WTC11 (cell line): ENCODE data around the gene KRTAP10-2. TPM values are rescaled to one million over a fixed set of nuclear protein-coding genes. Genes with fewer than 3 reads are reported as not detected.

Experiments used
- ATAC-seq: fragments of 200-7000 bp; cut with Tn5 transposase; 2 replicates; pipeline ENCODE4 v1.10.0; 2021; ENCODE audit warnings: mild to moderate bottlenecking, moderate library complexity
- CTCF ChIA-PET: fragments of 300-600 bp; sonication (Branson Sonifier 250); formaldehyde crosslinking; loops from one replicate; lab custom pipeline; 2021; ENCODE audit warnings: antibody characterized with exemption; lab: Charles Lee
- POLR2A ChIA-PET: fragments of 350-600 bp; sonication (Branson Sonifier 250); formaldehyde crosslinking; loops from one replicate; lab custom pipeline; 2021; ENCODE audit warnings: antibody characterized with exemption; lab: Charles Lee
- DNase-seq: peaks from one replicate; pipeline ENCODE4 v3.0.0; 2021; ENCODE audit warnings: low spot score
- H3K27ac Mint-ChIP-seq: 2 replicates; pipeline ENCODE4 v1.8.0; 2021; ENCODE audit warnings: mixed read lengths
- H3K27me3 Mint-ChIP-seq: 2 replicates; pipeline ENCODE4 v1.8.0; 2021; ENCODE audit warnings: low read depth, mild to moderate bottlenecking, moderate library complexity, mixed read lengths
- H3K36me3 Mint-ChIP-seq: 2 replicates; pipeline ENCODE4 v1.8.0; 2021; ENCODE audit warnings: mixed read lengths
- H3K4me1 Mint-ChIP-seq: 2 replicates; pipeline ENCODE4 v1.8.0; 2022; ENCODE audit warnings: mixed read lengths
- H3K4me3 Mint-ChIP-seq: 2 replicates; pipeline ENCODE4 v1.8.0; 2021; ENCODE audit warnings: mild to moderate bottlenecking, moderate library complexity, mixed read lengths
- H3K9me3 Mint-ChIP-seq: 2 replicates; pipeline ENCODE4 v1.8.0; 2021; ENCODE audit warnings: mixed read lengths
- FOXP1 ChIP-seq: sonication (generic); formaldehyde crosslinking; IDR thresholded peaks from 2 replicates; pipeline ENCODE4 v1.8.0; 2022; ENCODE audit warnings: missing genetic modification reagents, mild to moderate bottlenecking, moderate library complexity, borderline replicate concordance
- GABPB1 ChIP-seq: sonication (generic); formaldehyde crosslinking; IDR thresholded peaks from 2 replicates; pipeline ENCODE4 v1.8.1; 2023; ENCODE audit warnings: mild to moderate bottlenecking, missing genetic modification reagents
- NFE2L1 ChIP-seq: sonication (generic); formaldehyde crosslinking; IDR thresholded peaks from 2 replicates; pipeline ENCODE4 v1.8.1; 2023; ENCODE audit warnings: missing genetic modification reagents
- OVOL2 ChIP-seq: fragments of 250-450 bp; sonication (Bioruptor Pico); IDR thresholded peaks from 2 replicates; pipeline ENCODE4 v1.9.0; 2021; ENCODE audit warnings: mild to moderate bottlenecking, borderline replicate concordance
- SMAD4 ChIP-seq: sonication (generic); formaldehyde crosslinking; IDR thresholded peaks from 2 replicates; pipeline ENCODE4 v1.8.0; 2022; ENCODE audit warnings: mild to moderate bottlenecking, missing genetic modification reagents
- SOX15 ChIP-seq: fragments of 250-450 bp; sonication (Bioruptor Pico); IDR thresholded peaks from 2 replicates; pipeline ENCODE4 v1.9.0; 2021; ENCODE audit warnings: mild to moderate bottlenecking
- TCF7 ChIP-seq: sonication (generic); formaldehyde crosslinking; IDR thresholded peaks from 2 replicates; pipeline ENCODE4 v1.8.0; 2022; ENCODE audit warnings: mild to moderate bottlenecking, low read depth, missing genetic modification reagents, moderate library complexity
- TEAD4 ChIP-seq: sonication (generic); formaldehyde crosslinking; IDR thresholded peaks from 2 replicates; pipeline ENCODE4 v1.8.0; 2022; ENCODE audit warnings: mild to moderate bottlenecking, missing genetic modification reagents
- TP53 ChIP-seq: sonication (generic); formaldehyde crosslinking; IDR thresholded peaks from 2 replicates; pipeline ENCODE4 v1.8.1; 2023; ENCODE audit warnings: mild to moderate bottlenecking, missing genetic modification reagents
- ZNF121 ChIP-seq: sonication (generic); formaldehyde crosslinking; IDR thresholded peaks from 2 replicates; pipeline ENCODE4 v1.8.0; 2023; ENCODE audit warnings: missing genetic modification reagents
- ZNF263 ChIP-seq: sonication (generic); formaldehyde crosslinking; IDR thresholded peaks from 2 replicates; pipeline ENCODE4 v1.8.1; 2022; ENCODE audit warnings: low read depth, mild to moderate bottlenecking, moderate library complexity, missing genetic modification reagents
- total RNA-seq: library from RNA; stranded (reverse); gene quantifications from 3 replicates; pipeline ENCODE4 v1.2.3, GENCODE V29; 2021
- TF ChIP-seq, protein P1 (sequence below): sonication (generic); formaldehyde crosslinking; IDR thresholded peaks from 2 replicates; pipeline ENCODE4 v1.8.1; 2022; ENCODE audit warnings: low read depth, missing genetic modification reagents, borderline replicate concordance
- TF ChIP-seq, protein P2 (sequence below): fragments of 250-450 bp; sonication (Bioruptor Pico); IDR thresholded peaks from 2 replicates; pipeline ENCODE4 v2.1.2; 2022; ENCODE audit warnings: mild to moderate bottlenecking, moderate library complexity
- TF ChIP-seq, protein P3 (sequence below): sonication (generic); formaldehyde crosslinking; IDR thresholded peaks from 2 replicates; pipeline ENCODE4 v1.8.1; 2023; ENCODE audit warnings: mild to moderate bottlenecking, moderate library complexity, missing genetic modification reagents
- TF ChIP-seq, protein P4 (sequence below): sonication (generic); formaldehyde crosslinking; IDR thresholded peaks from 2 replicates; pipeline ENCODE4 v1.8.0; 2022; ENCODE audit warnings: mild to moderate bottlenecking, missing genetic modification reagents
- TF ChIP-seq, protein P5 (sequence below): sonication (generic); formaldehyde crosslinking; IDR thresholded peaks from 2 replicates; pipeline ENCODE4 v1.8.0; 2022; ENCODE audit warnings: missing genetic modification reagents
- TF ChIP-seq, protein P6 (sequence below): sonication (generic); formaldehyde crosslinking; IDR thresholded peaks from 2 replicates; pipeline ENCODE4 v1.8.0; 2023; ENCODE audit warnings: mild to moderate bottlenecking, missing genetic modification reagents

KRTAP10-2 gene
- total RNA-seq, 1 experiment from 2014 or later, result not detected

DNA sequence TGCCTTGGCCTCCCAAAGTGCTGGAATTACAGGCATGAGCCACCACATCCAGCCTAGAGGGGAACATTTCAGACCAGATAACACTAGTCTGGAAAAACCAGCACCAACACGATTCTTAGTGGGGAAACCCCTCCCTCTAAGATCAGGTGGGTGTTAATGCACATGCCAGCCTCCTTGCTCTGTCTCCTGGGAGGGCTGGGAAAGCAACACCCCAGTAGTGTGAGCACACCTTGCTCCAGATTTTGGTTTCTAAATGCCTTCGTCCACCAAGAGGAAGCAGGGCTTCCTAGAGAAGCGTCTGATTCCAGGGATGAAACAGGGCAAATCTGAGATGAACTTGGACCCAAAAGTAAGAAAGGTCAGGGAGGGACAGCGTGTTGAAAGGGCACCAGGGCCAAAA, 20.0 kb upstream of the KRTAP10-2 start:
- Mint-ChIP-seq H3K36me3 (peaks cover 17% of the 10 kb centered on the region), H3K27me3 (peaks cover 6% of the 10 kb centered on the region), H3K4me1 (peaks cover 11% of the 10 kb centered on the region), H3K4me3 (no peak overlapping the region)
- CTCF ChIA-PET, result no interaction called here
- POLR2A ChIA-PET, result no interaction called here
- TF ChIP-seq NFE2L1 (no peak), FOXP1 (CRISPR knock-in tag) (no peak), SMAD4 (CRISPR knock-in tag) (no peak)
- TF ChIP-seq, protein P1, sequence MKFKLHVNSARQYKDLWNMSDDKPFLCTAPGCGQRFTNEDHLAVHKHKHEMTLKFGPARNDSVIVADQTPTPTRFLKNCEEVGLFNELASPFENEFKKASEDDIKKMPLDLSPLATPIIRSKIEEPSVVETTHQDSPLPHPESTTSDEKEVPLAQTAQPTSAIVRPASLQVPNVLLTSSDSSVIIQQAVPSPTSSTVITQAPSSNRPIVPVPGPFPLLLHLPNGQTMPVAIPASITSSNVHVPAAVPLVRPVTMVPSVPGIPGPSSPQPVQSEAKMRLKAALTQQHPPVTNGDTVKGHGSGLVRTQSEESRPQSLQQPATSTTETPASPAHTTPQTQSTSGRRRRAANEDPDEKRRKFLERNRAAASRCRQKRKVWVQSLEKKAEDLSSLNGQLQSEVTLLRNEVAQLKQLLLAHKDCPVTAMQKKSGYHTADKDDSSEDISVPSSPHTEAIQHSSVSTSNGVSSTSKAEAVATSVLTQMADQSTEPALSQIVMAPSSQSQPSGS, result no peak
- TF ChIP-seq, protein P2, sequence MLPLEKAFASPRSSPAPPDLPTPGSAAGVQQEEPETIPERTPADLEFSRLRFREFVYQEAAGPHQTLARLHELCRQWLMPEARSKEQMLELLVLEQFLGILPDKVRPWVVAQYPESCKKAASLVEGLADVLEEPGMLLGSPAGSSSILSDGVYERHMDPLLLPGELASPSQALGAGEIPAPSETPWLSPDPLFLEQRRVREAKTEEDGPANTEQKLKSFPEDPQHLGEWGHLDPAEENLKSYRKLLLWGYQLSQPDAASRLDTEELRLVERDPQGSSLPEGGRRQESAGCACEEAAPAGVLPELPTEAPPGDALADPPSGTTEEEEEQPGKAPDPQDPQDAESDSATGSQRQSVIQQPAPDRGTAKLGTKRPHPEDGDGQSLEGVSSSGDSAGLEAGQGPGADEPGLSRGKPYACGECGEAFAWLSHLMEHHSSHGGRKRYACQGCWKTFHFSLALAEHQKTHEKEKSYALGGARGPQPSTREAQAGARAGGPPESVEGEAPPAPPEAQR (CRISPR knock-in tag), result no peak
- TF ChIP-seq, protein P3, sequence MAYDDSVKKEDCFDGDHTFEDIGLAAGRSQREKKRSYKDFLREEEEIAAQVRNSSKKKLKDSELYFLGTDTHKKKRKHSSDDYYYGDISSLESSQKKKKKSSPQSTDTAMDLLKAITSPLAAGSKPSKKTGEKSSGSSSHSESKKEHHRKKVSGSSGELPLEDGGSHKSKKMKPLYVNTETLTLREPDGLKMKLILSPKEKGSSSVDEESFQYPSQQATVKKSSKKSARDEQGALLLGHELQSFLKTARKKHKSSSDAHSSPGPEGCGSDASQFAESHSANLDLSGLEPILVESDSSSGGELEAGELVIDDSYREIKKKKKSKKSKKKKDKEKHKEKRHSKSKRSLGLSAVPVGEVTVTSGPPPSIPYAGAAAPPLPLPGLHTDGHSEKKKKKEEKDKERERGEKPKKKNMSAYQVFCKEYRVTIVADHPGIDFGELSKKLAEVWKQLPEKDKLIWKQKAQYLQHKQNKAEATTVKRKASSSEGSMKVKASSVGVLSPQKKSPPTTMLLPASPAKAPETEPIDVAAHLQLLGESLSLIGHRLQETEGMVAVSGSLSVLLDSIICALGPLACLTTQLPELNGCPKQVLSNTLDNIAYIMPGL, result no peak
- TF ChIP-seq, all 79 proteins: peak for 0
- DNase-seq, result no peak
- ATAC-seq, result no peak
- H3K27ac Mint-ChIP-seq, result no peak overlapping the region
- H3K9me3 Mint-ChIP-seq, result peaks cover 23% of the 10 kb centered on the region

DNA sequence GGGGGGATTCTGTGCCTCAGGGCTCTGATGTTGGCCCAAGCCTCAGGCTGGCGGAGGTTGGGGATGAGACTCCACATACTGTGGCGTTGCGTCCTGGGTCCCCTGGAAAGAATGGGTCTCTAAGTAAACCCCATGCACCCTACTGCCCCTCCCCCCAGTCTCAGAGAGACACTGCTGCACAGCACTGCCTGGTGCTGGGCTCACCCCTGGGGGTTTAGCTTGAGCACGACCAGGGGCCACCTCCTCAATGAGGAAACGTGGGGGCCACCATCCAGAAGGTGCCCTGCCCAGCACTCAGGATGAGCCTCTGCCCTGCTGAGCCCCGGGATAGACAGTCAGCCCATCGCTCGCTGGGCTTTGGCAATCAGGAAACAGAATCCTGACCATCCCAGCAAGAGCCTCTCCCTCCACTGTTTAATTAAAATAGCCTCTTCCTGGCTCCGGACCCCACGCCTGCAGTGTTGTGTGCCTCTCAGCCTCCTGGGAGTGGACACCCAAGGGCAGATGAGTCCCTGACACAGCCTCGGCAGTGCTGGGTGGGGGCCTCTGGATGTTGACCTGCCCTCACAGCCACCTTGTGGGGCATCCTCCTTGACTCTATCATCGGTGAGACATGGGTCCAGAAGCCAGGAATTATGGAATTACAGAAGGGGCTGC, 18.7 kb upstream of the KRTAP10-2 start:
- ATAC-seq (no peak), DNase-seq (no peak)
- no peak overlapping the region; the same call in 1 of the 2 replicates for H3K27ac Mint-ChIP-seq
- no peak overlapping the region for H3K4me3 Mint-ChIP-seq
- ChIA-PET CTCF (no interaction called here), POLR2A (no interaction called here)
- H3K36me3 Mint-ChIP-seq, result peaks cover 17% of the 10 kb centered on the region
- H3K27me3 Mint-ChIP-seq, result peaks cover 6% of the 10 kb centered on the region
- H3K9me3 Mint-ChIP-seq, result peaks cover 23% of the 10 kb centered on the region
- peaks cover 7% of the 10 kb centered on the region for H3K4me1 Mint-ChIP-seq
- no peak for TF ChIP-seq TP53 (CRISPR knock-in tag)
- no peak for TF ChIP-seq GABPB1 (CRISPR knock-in tag)
- TF ChIP-seq, protein P3, result no peak
- TF ChIP-seq, protein P4, sequence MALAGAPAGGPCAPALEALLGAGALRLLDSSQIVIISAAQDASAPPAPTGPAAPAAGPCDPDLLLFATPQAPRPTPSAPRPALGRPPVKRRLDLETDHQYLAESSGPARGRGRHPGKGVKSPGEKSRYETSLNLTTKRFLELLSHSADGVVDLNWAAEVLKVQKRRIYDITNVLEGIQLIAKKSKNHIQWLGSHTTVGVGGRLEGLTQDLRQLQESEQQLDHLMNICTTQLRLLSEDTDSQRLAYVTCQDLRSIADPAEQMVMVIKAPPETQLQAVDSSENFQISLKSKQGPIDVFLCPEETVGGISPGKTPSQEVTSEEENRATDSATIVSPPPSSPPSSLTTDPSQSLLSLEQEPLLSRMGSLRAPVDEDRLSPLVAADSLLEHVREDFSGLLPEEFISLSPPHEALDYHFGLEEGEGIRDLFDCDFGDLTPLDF, result no peak
- no peak for TF ChIP-seq ZNF121
- TF ChIP-seq OVOL2 (CRISPR knock-in tag), result no peak
- no peak for TF ChIP-seq ZNF263 (CRISPR knock-in tag)
- TF ChIP-seq TEAD4 (CRISPR knock-in tag), result no peak
- no peak for TF ChIP-seq SOX15
- TF ChIP-seq, protein P5, sequence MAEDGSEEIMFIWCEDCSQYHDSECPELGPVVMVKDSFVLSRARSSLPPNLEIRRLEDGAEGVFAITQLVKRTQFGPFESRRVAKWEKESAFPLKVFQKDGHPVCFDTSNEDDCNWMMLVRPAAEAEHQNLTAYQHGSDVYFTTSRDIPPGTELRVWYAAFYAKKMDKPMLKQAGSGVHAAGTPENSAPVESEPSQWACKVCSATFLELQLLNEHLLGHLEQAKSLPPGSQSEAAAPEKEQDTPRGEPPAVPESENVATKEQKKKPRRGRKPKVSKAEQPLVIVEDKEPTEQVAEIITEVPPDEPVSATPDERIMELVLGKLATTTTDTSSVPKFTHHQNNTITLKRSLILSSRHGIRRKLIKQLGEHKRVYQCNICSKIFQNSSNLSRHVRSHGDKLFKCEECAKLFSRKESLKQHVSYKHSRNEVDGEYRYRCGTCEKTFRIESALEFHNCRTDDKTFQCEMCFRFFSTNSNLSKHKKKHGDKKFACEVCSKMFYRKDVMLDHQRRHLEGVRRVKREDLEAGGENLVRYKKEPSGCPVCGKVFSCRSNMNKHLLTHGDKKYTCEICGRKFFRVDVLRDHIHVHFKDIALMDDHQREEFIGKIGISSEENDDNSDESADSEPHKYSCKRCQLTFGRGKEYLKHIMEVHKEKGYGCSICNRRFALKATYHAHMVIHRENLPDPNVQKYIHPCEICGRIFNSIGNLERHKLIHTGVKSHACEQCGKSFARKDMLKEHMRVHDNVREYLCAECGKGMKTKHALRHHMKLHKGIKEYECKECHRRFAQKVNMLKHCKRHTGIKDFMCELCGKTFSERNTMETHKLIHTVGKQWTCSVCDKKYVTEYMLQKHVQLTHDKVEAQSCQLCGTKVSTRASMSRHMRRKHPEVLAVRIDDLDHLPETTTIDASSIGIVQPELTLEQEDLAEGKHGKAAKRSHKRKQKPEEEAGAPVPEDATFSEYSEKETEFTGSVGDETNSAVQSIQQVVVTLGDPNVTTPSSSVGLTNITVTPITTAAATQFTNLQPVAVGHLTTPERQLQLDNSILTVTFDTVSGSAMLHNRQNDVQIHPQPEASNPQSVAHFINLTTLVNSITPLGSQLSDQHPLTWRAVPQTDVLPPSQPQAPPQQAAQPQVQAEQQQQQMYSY, result no peak
- TF ChIP-seq TCF7 (CRISPR knock-in tag), result no peak
- TF ChIP-seq, protein P6, sequence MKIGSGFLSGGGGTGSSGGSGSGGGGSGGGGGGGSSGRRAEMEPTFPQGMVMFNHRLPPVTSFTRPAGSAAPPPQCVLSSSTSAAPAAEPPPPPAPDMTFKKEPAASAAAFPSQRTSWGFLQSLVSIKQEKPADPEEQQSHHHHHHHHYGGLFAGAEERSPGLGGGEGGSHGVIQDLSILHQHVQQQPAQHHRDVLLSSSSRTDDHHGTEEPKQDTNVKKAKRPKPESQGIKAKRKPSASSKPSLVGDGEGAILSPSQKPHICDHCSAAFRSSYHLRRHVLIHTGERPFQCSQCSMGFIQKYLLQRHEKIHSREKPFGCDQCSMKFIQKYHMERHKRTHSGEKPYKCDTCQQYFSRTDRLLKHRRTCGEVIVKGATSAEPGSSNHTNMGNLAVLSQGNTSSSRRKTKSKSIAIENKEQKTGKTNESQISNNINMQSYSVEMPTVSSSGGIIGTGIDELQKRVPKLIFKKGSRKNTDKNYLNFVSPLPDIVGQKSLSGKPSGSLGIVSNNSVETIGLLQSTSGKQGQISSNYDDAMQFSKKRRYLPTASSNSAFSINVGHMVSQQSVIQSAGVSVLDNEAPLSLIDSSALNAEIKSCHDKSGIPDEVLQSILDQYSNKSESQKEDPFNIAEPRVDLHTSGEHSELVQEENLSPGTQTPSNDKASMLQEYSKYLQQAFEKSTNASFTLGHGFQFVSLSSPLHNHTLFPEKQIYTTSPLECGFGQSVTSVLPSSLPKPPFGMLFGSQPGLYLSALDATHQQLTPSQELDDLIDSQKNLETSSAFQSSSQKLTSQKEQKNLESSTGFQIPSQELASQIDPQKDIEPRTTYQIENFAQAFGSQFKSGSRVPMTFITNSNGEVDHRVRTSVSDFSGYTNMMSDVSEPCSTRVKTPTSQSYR, result no peak
- TF ChIP-seq, protein P1, result no peak
